ENCODE results near the gene D2HGDH. TPM values are rescaled to one million over a fixed set of nuclear protein-coding genes. Genes with fewer than 3 reads are reported as not detected.

The D2HGDH gene
- polyA plus RNA-seq, 1 experiment, result 16.1 TPM

DNA sequence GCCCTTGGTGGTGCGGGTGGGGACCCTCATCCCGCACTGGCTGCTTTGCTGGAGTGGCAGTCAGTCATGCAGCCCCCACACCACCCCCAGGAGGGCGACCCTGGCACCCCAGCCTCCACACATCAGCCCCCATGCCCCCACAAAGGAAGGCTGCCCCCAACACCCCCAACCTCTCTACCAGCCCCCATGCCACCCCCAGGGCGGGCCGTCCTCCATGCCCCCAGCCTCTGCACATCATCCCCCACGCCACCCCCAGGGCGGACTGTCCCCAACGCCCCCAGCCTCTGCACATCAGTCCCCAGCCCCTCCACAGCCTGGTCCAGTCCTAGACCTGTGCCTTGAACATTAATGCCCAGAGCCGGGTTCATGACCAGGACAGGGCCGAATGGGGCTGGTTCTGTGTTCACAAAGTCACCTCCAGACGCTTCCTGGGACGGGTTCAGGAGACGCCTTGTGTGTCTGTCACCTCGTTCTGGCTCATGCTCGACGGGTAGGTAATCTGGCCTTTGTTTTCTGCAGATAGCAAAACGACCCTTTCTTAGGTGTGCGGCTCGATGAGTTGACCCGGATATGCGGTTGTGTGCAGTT lies 18.4 kb downstream of the D2HGDH start:
- TF ChIP-seq, protein P1, sequence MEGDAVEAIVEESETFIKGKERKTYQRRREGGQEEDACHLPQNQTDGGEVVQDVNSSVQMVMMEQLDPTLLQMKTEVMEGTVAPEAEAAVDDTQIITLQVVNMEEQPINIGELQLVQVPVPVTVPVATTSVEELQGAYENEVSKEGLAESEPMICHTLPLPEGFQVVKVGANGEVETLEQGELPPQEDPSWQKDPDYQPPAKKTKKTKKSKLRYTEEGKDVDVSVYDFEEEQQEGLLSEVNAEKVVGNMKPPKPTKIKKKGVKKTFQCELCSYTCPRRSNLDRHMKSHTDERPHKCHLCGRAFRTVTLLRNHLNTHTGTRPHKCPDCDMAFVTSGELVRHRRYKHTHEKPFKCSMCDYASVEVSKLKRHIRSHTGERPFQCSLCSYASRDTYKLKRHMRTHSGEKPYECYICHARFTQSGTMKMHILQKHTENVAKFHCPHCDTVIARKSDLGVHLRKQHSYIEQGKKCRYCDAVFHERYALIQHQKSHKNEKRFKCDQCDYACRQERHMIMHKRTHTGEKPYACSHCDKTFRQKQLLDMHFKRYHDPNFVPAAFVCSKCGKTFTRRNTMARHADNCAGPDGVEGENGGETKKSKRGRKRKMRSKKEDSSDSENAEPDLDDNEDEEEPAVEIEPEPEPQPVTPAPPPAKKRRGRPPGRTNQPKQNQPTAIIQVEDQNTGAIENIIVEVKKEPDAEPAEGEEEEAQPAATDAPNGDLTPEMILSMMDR (IDR thresholded peaks at IDR 0.05; ENCODE audit: insufficient read depth, low read depth, low read length), result no peak
- Histone ChIP-seq H3K36me3 (ENCODE audit: control insufficient read depth, insufficient read depth, low read length) (peaks cover 18% of the 10 kb centered on the region), H3K27me3 (ENCODE audit: control insufficient read depth, insufficient read depth, low read length) (no peaks in the 10 kb centered on the region), H3K4me3 (ENCODE audit: low read depth, low read length) (no peak overlapping the region)
- ChIA-PET CTCF (no interaction called here), POLR2A (no interaction called here)
- no peak for DNase-seq (ENCODE audit: low read depth)

DNA sequence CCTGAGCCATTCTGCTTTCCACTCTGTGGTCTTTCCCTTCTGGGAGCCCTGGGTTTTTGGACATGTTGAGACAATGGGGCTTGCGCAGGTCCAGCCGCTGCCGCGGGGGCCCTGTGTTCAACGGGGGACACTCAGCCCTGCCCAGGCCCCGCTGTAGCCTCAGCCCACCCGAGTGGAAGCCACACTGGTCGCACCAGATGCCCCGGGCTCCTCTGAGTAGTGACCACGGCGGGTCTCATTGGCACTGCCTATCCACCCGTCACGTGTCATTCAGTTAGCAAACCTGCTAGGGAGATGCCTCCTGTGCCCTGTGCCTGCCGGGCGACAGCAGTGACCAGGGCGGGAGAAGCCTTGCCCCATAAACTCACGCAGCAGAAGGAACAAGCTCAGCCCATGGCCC lies 19.1 kb downstream of the D2HGDH start:
- TF ChIP-seq, protein P1 (IDR thresholded peaks at IDR 0.05; ENCODE audit: insufficient read depth, low read depth, low read length), result no peak
- H3K36me3 ChIP-seq (ENCODE audit: control insufficient read depth, insufficient read depth, low read length), result peaks cover 18% of the 10 kb centered on the region
- H3K4me3 ChIP-seq (ENCODE audit: low read depth, low read length), result no peak overlapping the region
- no peak for DNase-seq (ENCODE audit: low read depth)
- POLR2A ChIA-PET, result no interaction called here
- H3K27me3 ChIP-seq (ENCODE audit: control insufficient read depth, insufficient read depth, low read length), result no peaks in the 10 kb centered on the region
- CTCF ChIA-PET, result no interaction called here

DNA sequence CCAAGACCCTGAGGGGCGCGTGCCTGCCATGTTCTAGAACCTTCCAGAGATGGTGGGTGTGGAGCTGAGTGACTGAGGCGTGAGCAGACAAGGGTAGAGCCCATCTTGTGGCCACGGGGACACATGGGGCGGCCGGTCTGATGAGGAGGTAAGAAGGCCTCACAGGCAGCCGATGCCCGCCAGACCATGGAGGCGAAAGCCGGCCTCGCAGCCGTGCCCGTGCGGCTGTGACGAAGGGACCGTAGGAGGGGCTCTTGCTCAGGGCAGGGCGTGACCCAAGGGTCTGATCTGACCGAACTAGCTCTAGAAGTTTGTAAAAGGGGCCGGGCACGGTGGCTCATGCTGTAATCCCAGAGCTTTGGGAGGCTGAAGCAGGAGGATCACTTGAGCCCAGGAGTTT lies 19.6 kb downstream of the D2HGDH start:
- no peaks in the 10 kb centered on the region for H3K27me3 ChIP-seq (ENCODE audit: control insufficient read depth, insufficient read depth, low read length)
- ChIA-PET POLR2A (no interaction called here), CTCF (interaction anchor here (1.0 kb wide), 1 partner anchor 124 kb away, joined by 3 read pairs; no protein-coding TSS in a partner anchor)
- H3K36me3 ChIP-seq (ENCODE audit: control insufficient read depth, insufficient read depth, low read length), result peaks cover 17% of the 10 kb centered on the region
- TF ChIP-seq, protein P1 (IDR thresholded peaks at IDR 0.05; ENCODE audit: insufficient read depth, low read depth, low read length), result no peak
- DNase-seq (ENCODE audit: low read depth), result no peak
- H3K4me3 ChIP-seq (ENCODE audit: low read depth, low read length), result no peak overlapping the region

DNA sequence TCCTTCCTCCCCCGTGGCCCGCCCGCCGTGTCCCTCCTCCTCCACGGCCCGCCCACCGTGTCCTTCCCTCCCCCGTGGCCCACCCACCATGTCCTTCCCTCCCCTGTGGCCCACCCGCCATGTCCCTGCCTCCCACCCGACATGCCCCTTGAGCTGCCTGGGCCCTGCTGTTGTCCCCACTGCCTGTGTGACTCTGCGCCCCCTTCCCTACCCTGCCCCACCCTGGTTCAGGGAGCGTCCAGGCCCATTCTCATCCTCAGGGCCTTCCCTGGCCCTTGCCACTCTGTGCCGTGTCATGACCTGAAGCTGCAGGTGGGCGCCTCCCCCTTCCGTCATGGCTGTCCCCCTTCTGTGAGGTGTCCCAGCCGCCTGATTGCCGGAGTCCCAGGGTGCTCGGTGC lies 20.7 kb downstream of the D2HGDH start:
- ChIA-PET CTCF (interaction anchor here (1.0 to 1.3 kb wide), 2 partner anchors 9 to 123 kb away, joined by 3 to 5 read pairs; no protein-coding TSS in a partner anchor), POLR2A (no interaction called here)
- Histone ChIP-seq H3K4me3 (ENCODE audit: low read depth, low read length) (no peak overlapping the region), H3K36me3 (ENCODE audit: control insufficient read depth, insufficient read depth, low read length) (peaks cover 16% of the 10 kb centered on the region), H3K27me3 (ENCODE audit: control insufficient read depth, insufficient read depth, low read length) (no peaks in the 10 kb centered on the region)
- TF ChIP-seq, protein P1 (IDR thresholded peaks at IDR 0.05; ENCODE audit: insufficient read depth, low read depth, low read length), result no peak
- no peak for DNase-seq (ENCODE audit: low read depth)

DNA sequence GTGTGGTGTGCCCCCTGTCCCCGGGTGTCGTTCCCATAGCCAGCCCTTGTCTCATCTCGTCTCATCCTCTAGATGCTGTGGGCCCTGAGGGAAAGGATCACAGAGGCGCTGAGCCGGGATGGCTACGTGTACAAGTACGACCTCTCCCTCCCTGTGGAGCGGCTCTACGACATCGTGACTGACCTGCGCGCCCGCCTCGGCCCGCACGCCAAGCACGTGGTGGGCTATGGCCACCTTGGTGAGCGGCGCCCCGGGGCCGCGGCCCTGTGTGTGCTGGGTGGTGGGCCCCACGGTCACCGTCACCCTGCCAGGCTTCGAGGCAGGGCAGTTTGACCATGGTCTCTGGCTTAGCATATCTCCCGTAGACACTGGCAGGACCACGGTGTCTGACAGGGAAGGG lies 21.3 kb downstream of the D2HGDH start:
- TF ChIP-seq, protein P1 (IDR thresholded peaks at IDR 0.05; ENCODE audit: insufficient read depth, low read depth, low read length), result no peak
- POLR2A ChIA-PET, result no interaction called here
- CTCF ChIA-PET, result interaction anchor here (1.3 kb wide), 1 partner anchor 8 kb away, joined by 5 read pairs; no protein-coding TSS in a partner anchor

More for the DNA sequence above, 21.3 kb downstream of the D2HGDH start:
- no peaks in the 10 kb centered on the region for H3K27me3 ChIP-seq (ENCODE audit: control insufficient read depth, insufficient read depth, low read length)
- no peak for DNase-seq (ENCODE audit: low read depth)
- peaks cover 18% of the 10 kb centered on the region for H3K36me3 ChIP-seq (ENCODE audit: control insufficient read depth, insufficient read depth, low read length)
- no peak overlapping the region for H3K4me3 ChIP-seq (ENCODE audit: low read depth, low read length)

Data from BJ (cell line).